Gastroesophageal sphincter (tissue), 4 donors: ENCODE results near the gene DYSF. TPM values are rescaled to one million over a fixed set of nuclear protein-coding genes. Genes with fewer than 3 reads are reported as not detected.

ENCODE experiments used
- ATAC-seq: fragments of 150-250 bp; one replicate; pipeline ENCODE4 v1.9.1; 2016; ENCODE audit warnings: mild to moderate bottlenecking, moderate library complexity
- H3K27ac ChIP-seq, 4 donors: fragments of 200-600 bp; sonication (generic) in 3 of 4; 1 replicate in 3 of 4; 2 replicates in 1 of 4; pipeline ENCODE4 v1.5.1; 2016 to 2019
- H3K27me3 ChIP-seq: fragments of 200-600 bp; sonication (generic); one replicate; pipeline ENCODE4 v1.5.1; 2019
- H3K36me3 ChIP-seq, 2 donors: fragments of 200-600 bp; sonication (generic); one replicate each; pipeline ENCODE4 v1.5.1; 2019; ENCODE audit warnings: control low read depth in 1 of 2
- H3K4me1 ChIP-seq, 3 donors: fragments of 200-600 bp; sonication (generic); 1 replicate in 2 of 3; 2 replicates in 1 of 3; pipeline ENCODE4 v1.5.1; 2016 to 2019; ENCODE audit warnings: control low read depth in 2 of 3
- H3K4me3 ChIP-seq, 2 donors: fragments of 200-600 bp; sonication (generic); one replicate each; pipeline ENCODE4 v1.5.1; 2019; ENCODE audit warnings: mild to moderate bottlenecking in 1 of 2, moderate library complexity in 1 of 2
- H3K9me3 ChIP-seq, 3 donors: fragments of 200-600 bp; sonication (generic); one replicate each; pipeline ENCODE4 v1.5.1; 2017 to 2019; ENCODE audit warnings: control low read depth in 2 of 3
- CTCF ChIP-seq, 4 experiments: fragments of 200-600 bp in 2 of 4; fragments of 450-650 bp in 2 of 4; sonication (generic) in 1 of 4; IDR thresholded peaks; one replicate each; pipeline ENCODE4 v1.5.1; 2017 to 2019; ENCODE audit warnings: antibody characterized with exemption in 4 of 4, mild to moderate bottlenecking in 2 of 4, moderate library complexity in 2 of 4
- EP300 ChIP-seq: sonication (generic); formaldehyde crosslinking; IDR thresholded peaks from one replicate; pipeline ENCODE4 v1.6.1; 2017; ENCODE audit warnings: antibody characterized with exemption, mild to moderate bottlenecking
- POLR2A ChIP-seq, 2 donors: fragments of 450-650 bp; IDR thresholded peaks; one replicate each; pipeline ENCODE4 v1.6.1; 2017; ENCODE audit warnings: antibody characterized with exemption in 2 of 2, mild to moderate bottlenecking in 2 of 2, moderate library complexity in 1 of 2
- POLR2AphosphoS5 ChIP-seq: sonication (generic); formaldehyde crosslinking; IDR thresholded peaks from one replicate; pipeline ENCODE4 v1.6.1; 2017; ENCODE audit warnings: antibody characterized with exemption
- WGBS, 2 donors: methylation state at CpG; one replicate each; pipeline ENCODE4 v1.1.5; 2018; ENCODE audit warnings: low coverage in 1 of 2; 5-methylcytosine and 5-hydroxymethylcytosine counted together
- total RNA-seq, 4 donors: library from RNA; depleted of rRNA; stranded (reverse); fragments of >200 nt; gene quantifications; one replicate each; pipeline ENCODE4 v1.1.0, GENCODE V29; 2016

DYSF gene
- total RNA-seq, 4 donors from 2014 or later = 11.0 to 50.1 (median 17.4) TPM

- WGBS, 2 donors = 83 to 100% methylated on average over 1 of the region's 4 CpGs
- Histone ChIP-seq H3K36me3 (no peaks in the 10 kb centered on the region), H3K9me3 (no peaks in the 10 kb centered on the region), H3K27ac (peak overlapping the region in 1 of 4 donors; percentile 45), H3K4me1 (peaks cover 5 to 45% (median 31%) of the 10 kb centered on the region in 3 donors), H3K27me3 (no peaks in the 10 kb centered on the region), H3K4me3 (no peak overlapping the region)
- no peak for TF ChIP-seq POLR2AphosphoS5
- no peak for TF ChIP-seq CTCF (IDR thresholded peaks at IDR 0.05)
- no peak for TF ChIP-seq EP300
- no peak for TF ChIP-seq POLR2A (IDR thresholded peaks at IDR 0.05)
- ATAC-seq = no peak
Measured at GRCh38 chr2:71715951-71716696, 262.8 kb downstream of the DYSF start.

GRCh38 chr2:71716697-71717624, 263.6 kb downstream of the DYSF start:
- no peak for TF ChIP-seq CTCF (IDR thresholded peaks at IDR 0.05)
- TF ChIP-seq POLR2A (IDR thresholded peaks at IDR 0.05) = no peak
- no peak for TF ChIP-seq EP300
- peak; percentile 56 for TF ChIP-seq POLR2AphosphoS5
- Histone ChIP-seq H3K4me1 (peaks cover 5 to 52% (median 31%) of the 10 kb centered on the region in 3 donors), H3K27ac (peak overlapping the region in 1 of 4 donors; percentile 45), H3K9me3 (no peaks in the 10 kb centered on the region), H3K36me3 (no peaks in the 10 kb centered on the region), H3K27me3 (no peaks in the 10 kb centered on the region), H3K4me3 (no peak overlapping the region)
- 37 to 100% methylated on average over 1 to 9 of the region's 17 CpGs for WGBS, 2 donors
- peak; percentile 72 for ATAC-seq

- H3K36me3 ChIP-seq = no peaks in the 10 kb centered on the region
- no peaks in the 10 kb centered on the region for H3K9me3 ChIP-seq
- H3K27me3 ChIP-seq = no peaks in the 10 kb centered on the region
- no peak for ATAC-seq
- no peak for TF ChIP-seq CTCF (IDR thresholded peaks at IDR 0.05)
- TF ChIP-seq POLR2AphosphoS5 = no peak
- TF ChIP-seq POLR2A (IDR thresholded peaks at IDR 0.05) = no peak
- peaks cover 5 to 52% (median 31%) of the 10 kb centered on the region in 3 donors for H3K4me1 ChIP-seq
- peak overlapping the region in 1 of 4 donors; percentile 7 for H3K27ac ChIP-seq
- WGBS, 2 donors = 67 to 71% methylated on average over 1 of the region's 1 CpG
- no peak overlapping the region for H3K4me3 ChIP-seq
Measured at GRCh38 chr2:71718686-71719085, 265.3 kb downstream of the DYSF start.

GRCh38 chr2:71719520-71720282, 266.3 kb downstream of the DYSF start:
- peak overlapping the region in 2 of 4 donors; percentile 23 to 26 for H3K27ac ChIP-seq
- peaks cover 5 to 52% (median 31%) of the 10 kb centered on the region in 3 donors for H3K4me1 ChIP-seq

More at GRCh38 chr2:71719520-71720282, 266.3 kb downstream of the DYSF start:
- 100% methylated on average over 2 of the region's 5 CpGs; no CpG with 5 or more reads in 1 of the 2 donors for whole genome bisulfite sequencing, 2 donors
- Histone ChIP-seq H3K36me3 (no peaks in the 10 kb centered on the region), H3K27me3 (no peaks in the 10 kb centered on the region), H3K4me3 (no peak overlapping the region), H3K9me3 (no peaks in the 10 kb centered on the region)
- ATAC-seq = no peak
- TF ChIP-seq EP300 (no peak), POLR2A (IDR thresholded peaks at IDR 0.05) (no peak), CTCF (IDR thresholded peaks at IDR 0.05) (no peak), POLR2AphosphoS5 (no peak)
